Nephron progenitor cell (in vitro differentiated cells): ENCODE measurements around the gene PAF1.

ENCODE experiments used
- DNase-seq: peaks from one replicate; pipeline ENCODE4 v3.0.0; 2021
- H3K27ac Mint-ChIP-seq: 2 replicates; pipeline ENCODE4 v1.8.0; 2021; ENCODE audit warnings: mild to moderate bottlenecking, moderate library complexity, mixed read lengths
- H3K27me3 Mint-ChIP-seq: 2 replicates; pipeline ENCODE4 v1.8.0; 2021; ENCODE audit warnings: mild to moderate bottlenecking, low read depth, mixed read lengths; ENCODE audit not compliant: poor library complexity
- H3K36me3 Mint-ChIP-seq: 2 replicates; pipeline ENCODE4 v1.8.0; 2021; ENCODE audit warnings: low read depth, mixed read lengths
- H3K4me1 Mint-ChIP-seq: 2 replicates; pipeline ENCODE4 v1.8.0; 2021; ENCODE audit warnings: mixed read lengths
- H3K4me3 Mint-ChIP-seq: 2 replicates; pipeline ENCODE4 v1.8.0; 2021; ENCODE audit warnings: mild to moderate bottlenecking, moderate library complexity, mixed read lengths
- H3K9me3 Mint-ChIP-seq: 2 replicates; pipeline ENCODE4 v1.8.0; 2021; ENCODE audit warnings: mild to moderate bottlenecking, moderate library complexity, mixed read lengths
- CTCF ChIP-seq: fragments of 200-600 bp; sonication (generic); IDR thresholded peaks from 2 replicates; pipeline ENCODE4 v1.5.0; 2021; ENCODE audit warnings: antibody characterized with exemption

PAF1 gene

GRCh38 chr19:39390751-39391437, at the start of gene PAF1, which contains the start of gene MED29:
TSS of gene PAF1 (minus strand) at chr19:39391106. CDS start at chr19:39390864, 242 bp downstream.
TSS of gene MED29 (plus strand) at chr19:39391378. CDS start at chr19:39391423, 45 bp downstream.
- Mint-ChIP-seq H3K36me3 (peaks cover 42% of the 10 kb centered on the region), H3K4me1 (peaks cover 30% of the 10 kb centered on the region), H3K27ac (peak within 1 kb of the TSS; percentile 100), H3K9me3 (no peaks in the 10 kb centered on the region), H3K27me3 (no peaks in the 10 kb centered on the region), H3K4me3 (peak within 1 kb of the TSS; percentile 96)
- no peak for TF ChIP-seq CTCF
- DNase-seq: peak; percentile 90

DNA sequence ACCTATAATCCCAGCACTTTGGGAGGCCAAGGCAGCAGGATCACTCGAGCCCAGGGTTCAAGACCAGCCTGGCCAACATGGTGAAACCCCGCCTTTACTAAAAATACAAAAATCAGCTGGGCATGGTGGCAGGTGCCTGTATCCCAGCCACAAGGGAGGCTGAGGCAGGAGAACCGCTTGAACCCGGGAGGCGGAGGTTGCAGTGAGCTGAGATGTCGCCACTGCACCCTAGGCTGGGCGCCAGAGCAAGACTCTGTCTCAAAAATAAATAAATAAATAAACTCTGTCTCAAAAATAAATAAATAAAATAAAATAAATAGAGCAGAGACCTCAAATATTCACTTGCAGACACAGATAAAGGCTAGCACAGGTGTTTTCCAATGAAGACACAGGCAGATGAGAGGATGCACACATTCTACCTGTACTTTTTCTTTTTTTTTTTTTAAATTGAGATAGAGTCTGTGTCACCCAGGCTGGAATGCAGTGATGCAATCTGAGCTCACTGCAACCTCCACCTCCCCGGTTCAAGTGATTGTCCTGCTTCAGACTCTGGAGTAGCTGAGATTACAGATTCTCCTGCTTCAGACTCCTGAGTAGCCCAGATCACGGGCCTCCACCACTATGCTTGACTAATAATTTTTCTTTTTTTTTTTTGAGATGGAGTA, 47.5 kb upstream of the PAF1 start:
- Mint-ChIP-seq H3K4me3 (no peak overlapping the region), H3K4me1 (peaks cover 51% of the 10 kb centered on the region), H3K27me3 (peaks cover 11% of the 10 kb centered on the region), H3K9me3 (no peaks in the 10 kb centered on the region), H3K27ac (no peak overlapping the region), H3K36me3 (peaks cover 20% of the 10 kb centered on the region)
- no peak for DNase-seq
- no peak for TF ChIP-seq CTCF

GRCh38 chr19:39436350-39436716, 45.4 kb upstream of the PAF1 start:
- H3K36me3 Mint-ChIP-seq: peaks cover 32% of the 10 kb centered on the region
- no peak for TF ChIP-seq CTCF
- peaks cover 13% of the 10 kb centered on the region for H3K27me3 Mint-ChIP-seq
- peak overlapping the region; percentile 97 for H3K27ac Mint-ChIP-seq
- peak overlapping the region; percentile 99 for H3K4me3 Mint-ChIP-seq
- peaks cover 51% of the 10 kb centered on the region for H3K4me1 Mint-ChIP-seq
- DNase-seq: no peak
- H3K9me3 Mint-ChIP-seq: no peaks in the 10 kb centered on the region

GRCh38 chr19:39435499-39436349, 44.8 kb upstream of the PAF1 start, which contains the start of gene RPS16:
TSS of gene RPS16 (minus strand) at chr19:39435949. CDS start at chr19:39435895, 54 bp downstream.
- TF ChIP-seq CTCF: no peak
- peaks cover 8% of the 10 kb centered on the region for H3K27me3 Mint-ChIP-seq
- H3K36me3 Mint-ChIP-seq: peaks cover 32% of the 10 kb centered on the region
- DNase-seq: peak; percentile 99
- H3K27ac Mint-ChIP-seq: peak within 1 kb of the TSS; percentile 99
- H3K9me3 Mint-ChIP-seq: no peaks in the 10 kb centered on the region
- H3K4me3 Mint-ChIP-seq: peak within 1 kb of the TSS; percentile 99
- H3K4me1 Mint-ChIP-seq: peaks cover 55% of the 10 kb centered on the region

DNA sequence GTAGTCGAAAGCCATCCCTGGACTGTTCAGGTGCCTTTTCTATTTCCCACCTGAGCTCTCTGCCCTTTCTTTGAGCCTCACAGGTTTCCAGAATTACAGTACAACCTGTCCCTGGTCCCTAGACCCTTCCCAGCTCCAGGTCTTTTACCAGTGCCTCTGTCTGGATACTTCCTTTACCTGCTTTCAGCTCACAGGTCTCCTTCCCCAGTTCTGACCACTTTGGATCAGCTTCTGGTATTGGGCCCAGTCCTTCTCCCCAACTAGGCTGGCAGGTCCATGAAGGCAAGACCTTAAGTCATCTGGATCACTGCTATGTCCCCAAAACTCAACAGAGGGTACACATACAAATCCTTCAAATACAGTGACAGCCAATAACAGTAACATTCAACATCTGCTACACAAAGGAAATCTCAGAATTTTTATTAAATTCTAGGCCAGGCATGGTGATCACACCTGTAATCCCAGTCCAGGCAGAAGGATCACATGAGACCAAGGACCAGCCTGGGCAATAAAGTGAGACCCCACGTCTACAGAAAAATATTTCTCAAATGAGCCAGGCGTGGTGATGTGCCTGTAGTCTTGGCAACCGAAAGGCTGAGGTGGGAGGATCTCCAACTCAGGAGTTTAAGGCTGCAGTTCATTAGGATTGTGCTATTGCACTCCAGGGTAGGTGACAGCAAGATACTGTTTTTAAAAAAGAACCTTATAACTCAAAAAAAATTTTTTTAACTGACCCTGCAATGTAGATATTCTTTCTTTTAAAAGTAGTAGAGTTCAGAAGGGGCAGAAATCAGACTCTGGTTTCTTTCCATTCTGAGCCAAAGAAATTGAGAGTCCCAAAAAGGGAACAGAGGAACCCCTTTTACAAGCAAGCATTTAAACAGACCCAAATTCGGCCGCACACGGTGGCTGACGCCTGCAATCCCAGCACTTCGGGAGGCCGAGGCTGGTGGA, 43.5 kb upstream of the PAF1 start:
- H3K36me3 Mint-ChIP-seq: peaks cover 32% of the 10 kb centered on the region
- peak overlapping the region; percentile 85 for H3K27ac Mint-ChIP-seq
- H3K4me1 Mint-ChIP-seq: peaks cover 52% of the 10 kb centered on the region
- no peaks in the 10 kb centered on the region for H3K9me3 Mint-ChIP-seq
- H3K4me3 Mint-ChIP-seq: peak overlapping the region; percentile 99
- DNase-seq: no peak
- peaks cover 8% of the 10 kb centered on the region for H3K27me3 Mint-ChIP-seq
- TF ChIP-seq CTCF: no peak
